GM21381 (cell line): ENCODE data around the gene FOXJ1.

Experiments used
- ATAC-seq: cut with Tn5 transposase; IDR thresholded peaks from one replicate; pipeline ENCODE4 v1.9.1; 2021; ENCODE audit warnings: mild to moderate bottlenecking, moderate library complexity; ENCODE audit not compliant: unreplicated experiment

Gene FOXJ1

DNA sequence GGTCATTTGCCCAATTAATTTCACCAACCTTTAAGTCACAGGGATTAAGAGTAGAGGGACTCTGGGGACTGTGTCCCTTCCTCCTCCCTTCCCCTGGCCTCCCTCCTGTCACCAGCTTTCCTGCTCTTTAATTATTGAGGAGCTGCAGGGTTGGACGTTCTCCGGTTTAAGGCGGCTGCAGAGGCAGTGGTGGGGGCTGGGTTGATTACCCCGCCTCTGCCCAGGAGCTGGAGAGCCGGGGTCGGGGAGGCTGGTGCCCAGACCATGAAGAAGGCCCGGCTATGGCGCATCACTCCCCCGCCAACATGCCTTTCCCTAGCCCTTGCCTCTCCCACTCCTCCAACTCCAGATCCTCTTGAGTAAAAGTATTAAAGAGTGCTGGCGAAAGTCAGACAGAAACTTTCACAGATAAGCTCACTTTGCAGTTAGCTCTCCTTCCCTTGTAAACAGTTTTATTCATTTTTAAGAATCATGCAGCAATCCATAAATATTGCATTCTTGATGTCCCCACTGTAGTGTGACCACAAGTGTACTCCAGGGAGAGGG, 1.1 kb upstream of the FOXJ1 start:
- ATAC-seq = no peak

DNA sequence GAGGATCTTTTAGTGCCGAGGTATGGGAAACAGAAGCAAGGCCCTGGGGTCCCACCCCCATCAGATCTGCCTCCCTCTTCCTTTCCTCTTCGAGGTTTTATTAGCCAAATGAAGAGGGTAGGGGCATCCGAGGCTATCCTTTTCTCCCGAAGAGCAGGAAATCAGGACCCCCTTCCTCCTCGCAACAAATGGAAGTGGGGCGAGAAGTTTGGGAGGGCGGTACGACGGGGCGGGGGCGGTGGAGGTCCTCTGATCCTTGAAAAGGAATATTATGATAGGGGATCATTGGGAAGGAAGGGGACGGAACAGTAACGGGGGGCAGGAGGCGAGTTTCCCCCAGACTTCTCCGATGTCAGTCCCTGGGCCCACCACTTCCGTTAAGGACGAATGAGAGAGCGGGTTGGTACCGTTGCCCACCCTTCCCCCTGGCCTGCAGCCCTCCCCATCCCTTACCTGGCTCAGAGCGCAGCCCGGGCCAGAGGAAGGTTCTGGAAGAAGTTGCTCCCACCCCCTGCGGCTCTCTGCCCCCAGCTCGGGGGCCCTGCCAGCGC, 309 bp downstream of the FOXJ1 start:
- no peak for ATAC-seq

GRCh38 chr17:76139801-76140660, 1.0 kb downstream of the FOXJ1 start:
- no peak for ATAC-seq

GRCh38 chr17:76138896-76139752, 1.9 kb downstream of the FOXJ1 start:
- no peak for ATAC-seq

GRCh38 chr17:76138234-76138895, 2.7 kb downstream of the FOXJ1 start:
- ATAC-seq = no peak

DNA sequence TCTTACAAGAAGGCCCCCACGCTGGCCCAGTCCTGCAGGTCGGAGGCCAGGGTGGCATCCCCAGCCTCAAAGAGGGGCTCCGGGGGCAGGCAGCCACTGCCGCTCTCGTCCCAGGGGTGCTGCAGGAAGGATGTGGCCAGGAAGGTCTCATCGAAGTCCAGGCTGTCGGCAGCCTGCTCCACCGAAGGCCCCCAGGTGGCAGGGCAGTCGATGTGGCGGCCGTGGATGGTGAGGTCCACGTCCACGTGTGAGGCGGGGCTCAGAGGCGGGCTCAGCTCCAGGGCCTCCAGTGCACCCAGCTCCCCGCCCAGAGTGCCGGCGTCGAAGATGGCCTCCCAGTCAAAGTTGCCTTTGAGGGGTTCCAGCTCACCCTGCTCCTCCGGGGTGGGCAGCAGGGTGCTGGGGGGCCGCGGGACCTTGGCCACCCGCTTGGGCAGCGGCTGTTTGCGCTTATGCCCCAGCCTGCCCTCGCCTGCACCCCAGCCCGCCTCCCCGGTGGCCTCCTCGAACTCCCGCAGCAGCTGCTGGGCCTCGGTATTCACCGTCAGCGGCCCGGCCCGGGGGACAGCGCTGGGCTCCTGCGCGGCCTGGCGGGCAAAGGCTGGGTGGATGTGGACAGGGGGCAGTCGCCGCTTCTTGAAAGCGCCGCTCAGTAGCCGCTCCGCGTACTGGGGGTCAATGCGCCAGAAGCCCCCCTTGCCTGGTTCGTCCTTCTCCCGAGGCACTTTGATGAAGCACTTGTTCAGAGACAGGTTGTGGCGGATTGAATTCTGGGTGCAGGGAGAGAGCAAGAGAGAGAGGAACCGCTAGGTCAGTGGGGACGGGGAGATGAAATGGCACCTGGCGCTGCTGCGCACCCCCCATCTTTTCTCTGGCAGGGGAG, 3.5 kb downstream of the FOXJ1 start:
- ATAC-seq = no peak

- ATAC-seq = no peak
These were observed 4.1 kb downstream of the FOXJ1 start for GRCh38 chr17:76137001-76137350.

DNA sequence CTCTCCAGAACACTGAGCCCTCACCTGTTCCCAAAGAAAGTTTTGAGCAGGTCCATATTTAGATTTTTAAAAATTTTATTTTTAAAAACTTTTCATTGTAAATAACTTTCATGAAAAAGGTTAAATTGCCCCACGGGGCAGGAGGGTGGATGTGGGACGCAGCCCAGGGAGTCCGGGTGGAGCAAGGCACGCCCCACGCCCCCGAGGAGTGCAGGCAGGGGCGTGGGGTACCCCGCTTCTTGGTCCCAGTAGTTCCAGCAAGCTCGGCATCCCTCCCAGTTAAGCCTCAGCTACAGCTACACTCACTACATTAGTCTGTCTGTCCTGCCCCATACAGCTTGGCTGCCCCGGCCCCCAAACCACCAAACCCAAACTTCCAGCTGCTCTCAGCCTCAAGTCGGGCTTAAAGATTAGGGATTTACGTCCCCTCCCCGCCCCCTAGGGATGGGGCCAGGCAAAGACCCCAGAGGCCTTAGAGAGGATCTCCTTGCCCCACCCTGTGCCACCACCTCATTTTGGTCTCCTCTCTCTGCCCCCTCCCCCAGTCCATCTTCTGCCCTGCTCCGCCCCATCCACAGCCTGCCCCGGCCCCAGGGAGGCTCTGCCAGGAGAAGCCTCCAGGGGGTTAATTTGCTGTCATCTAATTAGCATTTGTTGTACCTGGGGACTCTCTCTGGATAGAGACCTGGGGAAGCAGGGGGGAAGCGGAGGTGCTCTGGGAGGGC, 4.6 kb downstream of the FOXJ1 start:
- ATAC-seq = no peak

DNA sequence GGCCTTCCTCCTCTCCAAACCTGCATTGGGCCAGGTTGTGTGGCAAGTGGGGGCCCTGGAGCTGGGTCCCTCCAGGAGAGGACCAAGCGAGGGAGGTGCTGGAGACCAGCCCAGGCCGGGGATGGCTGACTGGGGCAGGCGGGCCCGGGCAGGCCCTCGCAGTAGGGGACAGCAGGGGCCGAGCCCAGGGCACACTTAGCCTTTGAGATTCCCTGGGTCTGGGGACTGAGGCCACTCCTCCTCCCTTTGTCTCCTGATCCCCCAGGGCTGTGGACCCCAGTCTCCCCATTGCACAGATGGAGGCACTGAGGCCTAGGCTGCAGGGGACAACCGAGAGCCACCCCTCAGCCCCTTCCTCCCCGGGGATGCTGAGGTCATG, 5.2 kb downstream of the FOXJ1 start:
- no peak for ATAC-seq

GRCh38 chr17:76134911-76135809, 5.9 kb downstream of the FOXJ1 start:
- no peak for ATAC-seq

DNA sequence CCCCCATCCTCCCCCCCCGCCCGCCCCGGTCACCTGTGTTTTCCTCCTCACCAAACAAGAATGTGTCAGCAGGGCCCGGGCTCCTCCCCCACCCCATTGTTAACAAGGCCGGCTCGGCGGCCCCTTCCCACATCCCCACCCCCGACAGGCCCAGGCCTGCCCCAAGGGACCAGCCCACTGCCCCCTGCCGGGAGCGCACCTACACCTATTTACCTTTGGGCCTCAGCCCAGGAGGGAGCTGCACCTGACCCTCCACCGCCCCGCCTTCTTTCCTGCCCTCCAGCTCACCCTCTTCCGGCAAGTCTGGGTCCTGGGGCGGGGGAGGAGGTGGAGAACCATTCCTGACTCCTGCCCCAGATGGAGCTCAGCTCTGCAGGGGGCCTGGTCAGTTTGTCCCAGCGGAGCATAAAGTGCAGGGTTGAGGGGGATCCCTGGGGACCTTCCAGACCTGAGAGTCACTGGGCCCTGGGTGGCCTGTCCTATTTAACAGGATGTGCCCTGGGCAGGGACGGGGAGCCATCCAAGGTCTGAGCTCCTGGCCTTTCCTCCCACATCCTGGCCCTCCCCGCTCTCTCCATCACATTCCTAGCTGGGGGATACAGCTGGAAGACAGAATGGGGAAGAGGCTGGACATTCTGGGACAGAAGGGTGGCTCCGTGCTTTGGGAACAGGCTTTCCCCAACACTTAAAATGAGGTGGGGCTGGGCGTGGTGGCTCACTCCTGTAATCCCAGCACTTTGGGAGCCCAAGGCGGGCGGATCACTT, 8.3 kb downstream of the FOXJ1 start:
- no peak for ATAC-seq

- ATAC-seq = no peak
These were observed 9.1 kb downstream of the FOXJ1 start for GRCh38 chr17:76131692-76132573.

DNA sequence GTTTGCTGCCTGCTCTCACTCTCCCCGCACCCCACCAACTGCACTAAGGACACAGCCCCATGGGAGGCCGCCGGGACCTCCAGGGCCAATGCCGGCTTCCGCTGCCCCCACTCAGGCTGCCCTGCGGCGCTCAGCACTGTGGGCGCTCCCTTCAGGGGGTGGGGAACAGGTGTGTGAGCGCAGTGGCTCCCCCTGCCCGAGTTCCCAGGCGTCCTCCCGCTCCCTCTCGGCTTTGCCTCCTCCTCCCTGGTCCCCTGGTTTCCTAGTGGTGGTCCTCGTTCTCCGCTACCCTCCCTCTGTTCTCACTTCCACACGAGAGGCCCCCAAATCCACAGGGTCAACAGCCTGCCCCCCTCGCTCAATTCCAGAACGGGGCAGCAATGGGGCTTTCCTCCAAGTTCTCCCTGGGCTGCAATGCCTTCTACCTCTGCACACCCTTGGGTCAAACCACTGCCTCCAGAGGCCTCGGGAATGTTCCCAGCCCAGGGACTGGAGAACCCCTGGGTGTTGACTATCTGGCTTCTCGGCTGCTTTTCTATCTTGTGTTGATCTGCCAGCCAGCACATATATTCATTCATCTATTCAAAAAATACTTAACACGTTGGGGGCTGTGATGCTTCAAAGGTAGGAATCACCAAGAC, 9.9 kb downstream of the FOXJ1 start:
- no peak for ATAC-seq

DNA sequence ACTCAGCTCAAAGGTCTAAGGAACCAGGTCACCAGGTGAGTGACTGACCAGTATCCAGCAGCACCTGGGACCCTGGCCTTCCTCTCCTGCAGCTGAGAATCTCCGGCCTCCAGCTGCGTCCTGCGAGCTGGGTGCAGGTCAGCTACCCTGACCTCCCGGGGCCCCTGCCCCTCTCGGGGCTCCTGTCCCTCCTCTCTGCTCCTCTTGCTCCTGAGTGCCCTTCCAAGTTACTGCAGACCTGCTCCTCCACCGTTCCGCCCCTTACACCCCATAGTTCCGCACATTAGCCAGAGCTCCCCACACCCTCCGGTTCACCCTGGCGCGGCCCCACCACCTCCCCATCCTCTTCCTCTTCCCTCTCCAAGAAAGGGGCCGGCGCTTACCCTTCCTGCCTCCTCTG, 10.6 kb downstream of the FOXJ1 start:
- no peak for ATAC-seq

- ATAC-seq = no peak
These were observed 15.1 kb downstream of the FOXJ1 start for GRCh38 chr17:76125922-76126321.

- ATAC-seq = no peak
These were observed 15.7 kb downstream of the FOXJ1 start for GRCh38 chr17:76125391-76125675.
